Epithelial cell of esophagus (primary cell): ENCODE data around the gene FCAR.
"Not testable (repeated sequence)": the region's sequence is repeated elsewhere in the genome, so short reads cannot be mapped to it uniquely, and the experiment has no call there.

Source experiments
- DNase-seq: peaks from one replicate; pipeline ENCODE4 v3.0.0; 2010; ENCODE audit warnings: low read depth
- H3K4me3 ChIP-seq: 2 replicates; pipeline ENCODE4 v1.5.1; 2011; ENCODE audit warnings: mild to moderate bottlenecking, low read length, control low read depth
- TF ChIP-seq, protein P1 (sequence below): IDR thresholded peaks from 2 replicates; pipeline ENCODE4 v1.5.1; 2011; ENCODE audit warnings: low read depth, mild to moderate bottlenecking, low read length, control low read depth, inconsistent platforms; ENCODE audit not compliant: insufficient read depth; ENCODE audit errors: missing control alignments

The FCAR gene

DNA sequence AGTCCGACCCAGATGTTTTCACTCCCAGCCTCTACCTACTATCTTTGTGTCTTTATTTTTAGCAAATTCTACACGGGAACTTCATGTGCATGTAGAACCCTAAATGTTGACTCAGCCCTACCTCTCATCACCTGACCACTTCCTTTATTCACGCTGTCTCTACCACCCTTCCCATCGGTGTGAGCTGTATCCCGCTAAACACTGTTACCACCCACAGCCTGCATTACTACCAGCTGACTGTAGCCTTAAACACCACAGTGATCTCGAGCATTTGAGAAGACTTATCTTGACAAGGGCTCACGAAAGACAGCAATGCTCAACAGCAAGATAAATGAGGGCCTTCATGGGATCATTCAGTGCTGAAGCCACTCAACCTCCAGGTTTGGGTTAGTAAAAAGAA lies 47.0 kb downstream of the FCAR start:
- TF ChIP-seq, protein P1, sequence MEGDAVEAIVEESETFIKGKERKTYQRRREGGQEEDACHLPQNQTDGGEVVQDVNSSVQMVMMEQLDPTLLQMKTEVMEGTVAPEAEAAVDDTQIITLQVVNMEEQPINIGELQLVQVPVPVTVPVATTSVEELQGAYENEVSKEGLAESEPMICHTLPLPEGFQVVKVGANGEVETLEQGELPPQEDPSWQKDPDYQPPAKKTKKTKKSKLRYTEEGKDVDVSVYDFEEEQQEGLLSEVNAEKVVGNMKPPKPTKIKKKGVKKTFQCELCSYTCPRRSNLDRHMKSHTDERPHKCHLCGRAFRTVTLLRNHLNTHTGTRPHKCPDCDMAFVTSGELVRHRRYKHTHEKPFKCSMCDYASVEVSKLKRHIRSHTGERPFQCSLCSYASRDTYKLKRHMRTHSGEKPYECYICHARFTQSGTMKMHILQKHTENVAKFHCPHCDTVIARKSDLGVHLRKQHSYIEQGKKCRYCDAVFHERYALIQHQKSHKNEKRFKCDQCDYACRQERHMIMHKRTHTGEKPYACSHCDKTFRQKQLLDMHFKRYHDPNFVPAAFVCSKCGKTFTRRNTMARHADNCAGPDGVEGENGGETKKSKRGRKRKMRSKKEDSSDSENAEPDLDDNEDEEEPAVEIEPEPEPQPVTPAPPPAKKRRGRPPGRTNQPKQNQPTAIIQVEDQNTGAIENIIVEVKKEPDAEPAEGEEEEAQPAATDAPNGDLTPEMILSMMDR, result no peak
- DNase-seq, result no peak
- H3K4me3 ChIP-seq, result no peak overlapping the region

DNA sequence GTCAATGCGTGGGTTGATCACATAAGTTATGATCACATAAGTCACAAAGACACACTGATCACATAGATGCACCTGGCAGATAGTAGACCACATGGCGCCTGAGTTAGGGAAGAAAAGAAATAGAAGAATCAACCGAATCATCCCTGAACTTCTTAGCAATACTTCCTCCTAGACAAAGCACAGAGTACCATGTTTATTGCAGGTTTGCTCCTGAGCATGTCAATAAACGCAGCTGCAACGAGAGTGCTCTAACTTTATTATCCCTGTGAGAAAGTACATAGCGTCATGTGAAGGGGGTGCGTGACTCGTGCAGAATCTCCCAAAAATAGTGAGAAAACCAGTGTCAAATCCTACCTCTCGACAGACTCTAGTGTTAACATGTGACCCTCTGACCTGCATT lies 49.2 kb downstream of the FCAR start:
- DNase-seq, result no peak
- H3K4me3 ChIP-seq, result no peak overlapping the region
- TF ChIP-seq, protein P1, result no peak

DNA sequence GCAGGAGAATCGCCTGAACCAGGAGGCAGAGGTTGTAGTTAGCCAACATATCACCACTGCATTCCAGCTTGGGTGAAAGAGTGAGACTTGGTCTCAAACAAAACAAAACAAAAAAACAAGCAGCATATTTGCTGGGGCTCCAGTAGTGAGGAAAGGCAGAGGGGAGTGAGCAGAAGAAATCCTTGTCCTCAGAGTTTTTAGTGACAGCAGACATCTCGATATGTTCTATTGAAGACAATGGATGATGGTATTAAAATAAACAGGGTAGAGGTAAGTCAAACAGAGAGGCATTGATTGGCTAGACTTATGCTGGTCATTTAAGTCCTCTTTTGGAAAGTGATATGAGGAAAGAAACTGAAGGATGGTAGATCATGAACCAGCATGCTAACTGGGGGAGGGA lies 54.3 kb downstream of the FCAR start:
- TF ChIP-seq, protein P1, result no peak
- no peak overlapping the region for H3K4me3 ChIP-seq
- no peak for DNase-seq

DNA sequence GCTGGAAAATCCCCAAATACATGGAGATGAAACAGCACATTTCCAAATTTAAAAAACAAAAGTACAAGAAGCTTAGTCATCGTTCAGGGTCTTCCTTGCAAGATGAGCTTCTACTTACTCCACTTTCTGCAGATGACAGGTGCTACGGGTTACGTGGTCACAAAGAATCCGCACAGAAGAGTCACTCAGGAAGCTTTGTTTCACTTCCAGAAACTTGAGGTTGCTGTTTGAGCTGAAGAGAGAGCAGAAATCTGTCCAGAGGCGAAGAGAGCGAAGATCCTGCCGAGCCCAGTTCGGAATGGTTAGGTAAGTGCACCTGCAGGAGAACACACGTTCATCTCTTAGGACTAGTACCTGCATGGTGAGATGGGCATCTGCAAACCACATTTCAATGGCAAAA lies 63.9 kb downstream of the FCAR start:
- TF ChIP-seq, protein P1, result no peak
- no peak overlapping the region for H3K4me3 ChIP-seq
- DNase-seq, result no peak

DNA sequence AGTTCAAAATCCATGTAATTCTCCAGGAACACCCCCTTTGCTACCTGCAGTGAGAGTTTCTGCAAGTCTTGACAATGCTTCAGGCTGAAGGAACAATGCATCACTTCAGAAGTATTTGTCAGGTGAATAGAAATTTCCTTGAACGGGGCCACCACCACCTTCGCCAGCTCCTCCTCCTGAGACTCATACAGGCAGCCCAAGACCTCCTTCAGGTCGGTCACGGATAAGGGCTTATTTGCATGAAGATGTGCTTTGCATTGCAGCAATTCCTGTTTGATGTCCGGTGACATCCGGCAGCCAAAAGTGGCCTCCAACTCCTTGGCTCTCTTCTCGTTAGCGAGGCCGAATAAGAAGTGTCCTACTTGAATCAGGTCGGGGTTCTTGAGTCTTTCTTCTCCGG lies 64.9 kb downstream of the FCAR start:
- no peak overlapping the region for H3K4me3 ChIP-seq
- TF ChIP-seq, protein P1, result no peak
- DNase-seq, result peak; percentile 3

DNA sequence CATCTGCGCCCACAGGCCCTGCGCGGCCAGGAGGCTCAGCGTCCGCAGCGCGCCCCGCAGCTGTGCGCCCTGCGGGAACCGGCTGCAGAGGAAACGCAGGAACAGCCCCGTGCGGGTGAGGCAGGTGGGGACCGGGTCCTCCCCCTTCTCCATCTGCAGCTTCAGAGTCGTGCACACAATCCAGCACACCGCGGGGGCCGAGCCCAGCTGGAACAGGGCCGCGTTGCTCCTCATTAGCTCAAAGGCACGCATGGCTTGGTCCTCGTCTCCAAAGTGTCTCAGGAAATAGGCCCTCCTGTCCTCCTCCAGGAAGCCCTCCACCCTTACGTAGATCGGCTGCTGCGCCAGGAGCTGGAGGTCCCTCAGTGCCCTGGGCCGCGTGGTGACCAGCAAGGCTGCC lies 65.5 kb downstream of the FCAR start:
- DNase-seq, result not testable (repeated sequence)

More for the DNA sequence above, 65.5 kb downstream of the FCAR start:
- H3K4me3 ChIP-seq, result not testable (repeated sequence)
